ENCODE data around the gene PKP2.

Gene PKP2

GRCh38 chr12:32896432-32897280 is at the start of gene PKP2:
Gene PKP2, minus strand, starts transcription at chr12:32896777. Its CDS starts 46 bp downstream, at chr12:32896731.
- peak; percentile 43 for DNase-seq (ENCODE audit: low spot score)

- no peak for DNase-seq (ENCODE audit: low spot score)
These were observed 47.6 kb upstream of the PKP2 start for GRCh38 chr12:32944195-32944594.

GRCh38 chr12:32939801-32940200 is 43.2 kb upstream of the PKP2 start:
- no peak for DNase-seq (ENCODE audit: low spot score)

- no peak for DNase-seq (ENCODE audit: low spot score)
These were observed 30.4 kb upstream of the PKP2 start for GRCh38 chr12:32926963-32927362.

GRCh38 chr12:32926356-32926755 is 29.8 kb upstream of the PKP2 start:
- DNase-seq (ENCODE audit: low spot score): no peak

GRCh38 chr12:32922546-32923297 is 26.1 kb upstream of the PKP2 start:
- no peak for DNase-seq (ENCODE audit: low spot score)

- no peak for DNase-seq (ENCODE audit: low spot score)
These were observed 24.8 kb upstream of the PKP2 start for GRCh38 chr12:32921397-32921796.

- DNase-seq (ENCODE audit: low spot score): no peak
These were observed 24.0 kb upstream of the PKP2 start for GRCh38 chr12:32920506-32921085.

- DNase-seq (ENCODE audit: low spot score): no peak
These were observed 22.6 kb upstream of the PKP2 start for GRCh38 chr12:32918890-32919801.

- DNase-seq (ENCODE audit: low spot score): no peak
These were observed 20.6 kb upstream of the PKP2 start for GRCh38 chr12:32917094-32917611.

GRCh38 chr12:32907898-32908476 is 11.4 kb upstream of the PKP2 start:
- no peak for DNase-seq (ENCODE audit: low spot score)

GRCh38 chr12:32907166-32907565 is 10.6 kb upstream of the PKP2 start:
- DNase-seq (ENCODE audit: low spot score): no peak

GRCh38 chr12:32906399-32907165 is 10.0 kb upstream of the PKP2 start:
- DNase-seq (ENCODE audit: low spot score): no peak

GRCh38 chr12:32903763-32904162 is 7.2 kb upstream of the PKP2 start:
- DNase-seq (ENCODE audit: low spot score): no peak

- DNase-seq (ENCODE audit: low spot score): no peak
These were observed 6.7 kb upstream of the PKP2 start for GRCh38 chr12:32903318-32903717.

GRCh38 chr12:32902287-32902997 is 5.9 kb upstream of the PKP2 start:
- no peak for DNase-seq (ENCODE audit: low spot score)

- DNase-seq (ENCODE audit: low spot score): no peak
These were observed 5.0 kb upstream of the PKP2 start for GRCh38 chr12:32901553-32901952.

- no peak for DNase-seq (ENCODE audit: low spot score)
These were observed 1.4 kb upstream of the PKP2 start for GRCh38 chr12:32897687-32898573.

- DNase-seq (ENCODE audit: low spot score): no peak
These were observed 669 bp upstream of the PKP2 start for GRCh38 chr12:32897281-32897610.

Measured in AG20443 (cell line).